Activated CD8-positive, alpha-beta T cell treated with anti-CD3 and anti-CD28 coated beads for 36 hours (primary cell): Measurements from ENCODE around the gene GPRC5D. TPM values are rescaled to one million over a fixed set of nuclear protein-coding genes. Genes with fewer than 3 reads are reported as not detected.

ENCODE experiments used
- ATAC-seq: fragments of 200-7000 bp; cut with Tn5 transposase; one replicate; pipeline ENCODE4 v1.10.0; 2021; ENCODE audit warnings: mild to moderate bottlenecking, moderate library complexity
- CTCF ChIA-PET: fragments of 350-600 bp; sonication (Branson Sonifier 250); formaldehyde crosslinking; loops from one replicate; lab custom pipeline; 2021; ENCODE audit warnings: antibody characterized with exemption; lab: Charles Lee
- POLR2A ChIA-PET: fragments of 350-600 bp; sonication (Branson Sonifier 250); formaldehyde crosslinking; loops from one replicate; lab custom pipeline; 2021; ENCODE audit warnings: antibody characterized with exemption; lab: Charles Lee
- DNase-seq: peaks from one replicate; pipeline ENCODE4 v3.0.0-alpha.2; 2020
- H3K27ac Mint-ChIP-seq: one replicate; pipeline ENCODE4 v1.8.0; 2021; ENCODE audit warnings: mild to moderate bottlenecking, mixed read lengths
- H3K27me3 Mint-ChIP-seq: one replicate; pipeline ENCODE4 v1.8.0; 2021; ENCODE audit warnings: mixed read lengths
- H3K36me3 Mint-ChIP-seq: one replicate; pipeline ENCODE4 v1.8.0; 2021; ENCODE audit warnings: low read depth, mixed read lengths
- H3K4me1 Mint-ChIP-seq: one replicate; pipeline ENCODE4 v1.8.0; 2021; ENCODE audit warnings: low read depth, mixed read lengths
- H3K4me3 Mint-ChIP-seq: one replicate; pipeline ENCODE4 v1.8.0; 2021; ENCODE audit warnings: mild to moderate bottlenecking, moderate library complexity, mixed read lengths
- H3K9me3 Mint-ChIP-seq: one replicate; pipeline ENCODE4 v1.8.0; 2021; ENCODE audit warnings: mixed read lengths
- CTCF ChIP-seq: fragments of 200-600 bp; IDR thresholded peaks from one replicate; pipeline ENCODE4 v1.8.0; 2022; ENCODE audit warnings: antibody characterized with exemption, mild to moderate bottlenecking
- intact Hi-C: fragments of 100-400 bp; cut with micrococcal nuclease; formaldehyde crosslinking; loops from one replicate; pipeline ENCODE4 v1.10.0; 2022
- total RNA-seq, 2 experiments: library from RNA; stranded (reverse); gene quantifications; one replicate each; pipeline ENCODE4 v1.2.3, GENCODE V29; 2021

Gene GPRC5D
- total RNA-seq, 2 experiments from 2014 or later = not detected

GRCh38 chr12:12919666-12920435 lies 32.1 kb downstream of the GPRC5D start:
- Mint-ChIP-seq H3K4me3 (no peak overlapping the region), H3K27ac (no peak overlapping the region), H3K36me3 (no peaks in the 10 kb centered on the region), H3K4me1 (peaks cover 7% of the 10 kb centered on the region), H3K27me3 (peaks cover 12% of the 10 kb centered on the region), H3K9me3 (no peaks in the 10 kb centered on the region)
- DNase-seq (no peak), ATAC-seq (no peak)
- ChIA-PET CTCF (interaction anchor here (2.7 kb wide), 1 partner anchor 292 kb away, joined by 15 read pairs; no protein-coding TSS in a partner anchor), POLR2A (no interaction called here)
- intact Hi-C loops = loop anchor here (5.0 kb wide), 1 partner anchor 177 kb away; no protein-coding TSS in a partner anchor
- no peak for TF ChIP-seq CTCF

GRCh38 chr12:12918781-12919389 lies 33.1 kb downstream of the GPRC5D start:
- no peak overlapping the region for H3K4me3 Mint-ChIP-seq
- intact Hi-C loops = loop anchor here (5.0 kb wide), 1 partner anchor 178 kb away; no protein-coding TSS in a partner anchor
- no peaks in the 10 kb centered on the region for H3K9me3 Mint-ChIP-seq
- peaks cover 12% of the 10 kb centered on the region for H3K27me3 Mint-ChIP-seq
- no peak for ATAC-seq
- no peak for TF ChIP-seq CTCF
- CTCF ChIA-PET = interaction anchor here (0.6 to 2.7 kb wide), 2 partner anchors 150 to 293 kb away, joined by 3 to 15 read pairs; no protein-coding TSS in a partner anchor
- POLR2A ChIA-PET = no interaction called here
- H3K4me1 Mint-ChIP-seq = peaks cover 7% of the 10 kb centered on the region
- no peak for DNase-seq
- H3K27ac Mint-ChIP-seq = no peak overlapping the region
- H3K36me3 Mint-ChIP-seq = no peaks in the 10 kb centered on the region

GRCh38 chr12:12917517-12917916 lies 34.5 kb downstream of the GPRC5D start:
- Mint-ChIP-seq H3K27me3 (peaks cover 12% of the 10 kb centered on the region), H3K9me3 (no peaks in the 10 kb centered on the region), H3K4me1 (peaks cover 7% of the 10 kb centered on the region), H3K27ac (no peak overlapping the region), H3K4me3 (no peak overlapping the region), H3K36me3 (no peaks in the 10 kb centered on the region)
- intact Hi-C loops = loop anchor here (2.0 to 5.0 kb wide), 4 partner anchors 65 to 317 kb away; no protein-coding TSS in a partner anchor
- TF ChIP-seq CTCF = no peak
- CTCF ChIA-PET = interaction anchor here (1.0 to 5.0 kb wide), 8 partner anchors 66 to 339 kb away, joined by 3 to 94 read pairs (median 14); partner anchors contain the start of gene FAM234B
- ATAC-seq (no peak), DNase-seq (no peak)
- POLR2A ChIA-PET = no interaction called here

- Mint-ChIP-seq H3K9me3 (no peaks in the 10 kb centered on the region), H3K36me3 (no peaks in the 10 kb centered on the region), H3K27me3 (peaks cover 12% of the 10 kb centered on the region), H3K27ac (no peak overlapping the region), H3K4me3 (no peak overlapping the region), H3K4me1 (peaks cover 7% of the 10 kb centered on the region)
- ATAC-seq (peak; percentile 98), DNase-seq (peak; percentile 92)
- ChIA-PET CTCF (interaction anchor here (0.6 to 5.0 kb wide), 45 partner anchors 9 to 744 kb away, joined by 3 to 94 read pairs (median 4); partner anchors contain the start of genes EMP1, FAM234B and GPRC5A), POLR2A (interaction anchor here (0.6 to 0.7 kb wide), 2 partner anchors 147 to 531 kb away, joined by 4 read pairs; no protein-coding TSS in a partner anchor)
- TF ChIP-seq CTCF = peak; percentile 89
- intact Hi-C loops = loop anchor here (2.0 to 5.0 kb wide), 4 partner anchors 66 to 318 kb away; no protein-coding TSS in a partner anchor
Measured at GRCh38 chr12:12916135-12916944, 35.6 kb downstream of the GPRC5D start.
